Eye (tissue), 1 donor: ENCODE data around the gene REG1B.

Source experiments
- DNase-seq: peaks from one replicate; pipeline ENCODE4 v3.0.0-alpha.2; 2015

The REG1B gene, protein sequence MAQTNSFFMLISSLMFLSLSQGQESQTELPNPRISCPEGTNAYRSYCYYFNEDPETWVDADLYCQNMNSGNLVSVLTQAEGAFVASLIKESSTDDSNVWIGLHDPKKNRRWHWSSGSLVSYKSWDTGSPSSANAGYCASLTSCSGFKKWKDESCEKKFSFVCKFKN

DNA sequence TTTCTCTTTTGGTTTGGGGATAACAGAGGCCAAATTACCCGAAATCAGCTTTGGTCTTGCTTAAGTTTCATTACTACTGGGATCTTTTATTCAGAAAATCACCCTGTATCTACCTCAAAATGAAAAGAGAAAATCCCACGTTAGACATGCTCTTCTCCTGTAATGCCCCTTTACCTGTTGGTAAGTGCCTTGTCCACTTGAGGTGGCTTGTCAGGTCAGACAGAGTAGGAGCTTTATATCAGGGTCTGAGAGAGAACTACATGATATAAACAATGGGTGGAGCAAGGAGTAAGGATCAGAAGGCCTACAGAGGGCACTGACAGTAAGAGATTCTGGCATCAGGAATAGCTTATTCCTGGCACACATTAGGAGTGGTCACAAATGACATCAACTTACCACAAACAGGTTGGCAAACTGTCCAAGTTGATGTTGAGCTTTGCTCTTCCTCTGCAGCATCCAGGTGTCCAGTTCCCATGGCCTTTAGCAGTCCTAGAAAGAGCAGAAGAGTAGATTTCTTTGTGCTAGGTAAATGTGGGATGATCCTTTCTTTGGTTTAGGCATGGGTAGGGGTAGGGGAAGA is at the start of gene REG1B:
Gene REG1B (minus strand): TSS at position 209 of the 580 bp plus-strand sequence. CDS start 381 bp downstream, outside the sequence.
- no peak for DNase-seq

DNA sequence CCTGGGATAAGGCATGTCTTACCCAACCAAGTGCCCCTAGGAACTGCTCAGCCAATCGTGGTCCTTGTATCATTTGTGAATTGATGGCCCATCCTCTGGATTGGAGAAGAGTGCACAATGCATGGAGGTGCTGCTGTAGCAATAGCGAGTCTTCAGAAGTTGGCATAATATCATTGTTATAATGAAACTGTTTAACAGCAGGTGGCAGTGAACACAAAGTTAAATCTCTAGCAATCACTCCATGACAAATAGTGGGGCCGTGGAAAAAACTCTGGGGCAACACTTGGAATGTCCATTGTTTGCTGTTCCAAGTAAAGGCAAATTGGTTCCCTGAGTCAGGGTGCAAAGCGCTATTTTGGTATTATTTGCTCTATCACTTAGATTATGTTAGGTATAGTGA is 43.9 kb upstream of the REG1B start:
- no peak for DNase-seq

DNA sequence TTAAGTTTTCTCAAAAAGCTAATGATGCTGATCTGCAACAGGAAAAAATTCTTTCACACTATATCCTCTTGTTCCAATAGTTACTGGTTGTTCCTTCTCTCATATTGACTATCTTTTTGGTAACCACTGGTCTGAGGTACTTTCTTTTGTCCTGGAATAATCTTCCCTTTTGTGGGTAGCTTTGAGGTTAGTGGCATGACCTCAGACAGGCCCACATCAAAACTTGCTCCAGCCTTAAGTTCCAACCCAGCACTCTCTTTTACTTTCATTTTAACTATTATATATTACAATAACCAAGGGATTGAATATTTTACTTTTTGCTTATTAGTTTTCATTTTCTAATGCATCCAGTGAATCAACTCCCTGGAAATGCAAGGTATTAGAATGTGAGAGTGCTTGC is 42.0 kb upstream of the REG1B start:
- DNase-seq: no peak

DNA sequence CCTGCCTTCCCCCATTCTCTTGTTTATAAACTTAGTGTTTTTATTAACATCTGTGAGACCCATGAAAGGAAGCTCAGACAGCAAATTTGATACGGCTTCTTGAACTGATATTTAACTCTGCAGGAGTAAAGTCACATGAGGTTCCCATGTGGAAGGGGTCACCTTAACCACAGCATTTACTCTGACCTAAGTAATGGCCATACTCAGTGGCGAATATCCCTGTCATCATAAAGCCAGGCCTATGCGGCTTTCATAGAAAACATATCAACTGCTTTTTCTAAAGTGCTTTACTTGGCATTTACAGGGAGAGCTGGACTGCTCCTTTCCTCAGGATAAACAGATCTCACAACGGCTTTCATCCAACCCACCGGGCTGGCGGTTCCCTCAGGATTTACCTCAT is 41.5 kb upstream of the REG1B start:
- DNase-seq: no peak

DNA sequence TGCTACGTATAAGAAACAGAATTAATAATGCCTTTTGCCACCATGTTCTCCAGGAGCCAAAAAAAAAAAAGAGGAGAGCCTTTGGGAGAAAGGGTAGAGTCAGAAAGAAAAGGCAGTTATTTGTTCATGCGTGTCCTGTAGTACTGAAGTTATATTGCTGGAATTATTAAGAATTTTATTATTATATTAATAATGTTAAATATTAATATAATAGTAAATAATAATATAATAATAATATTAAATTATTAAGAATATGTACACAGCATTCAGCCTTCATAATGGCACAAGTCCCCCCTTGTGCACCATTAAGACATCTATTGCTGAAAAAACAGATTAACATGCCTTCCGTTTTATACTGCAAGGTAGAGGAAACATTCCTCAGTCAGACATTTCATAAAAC is 40.6 kb upstream of the REG1B start:
- no peak for DNase-seq

DNA sequence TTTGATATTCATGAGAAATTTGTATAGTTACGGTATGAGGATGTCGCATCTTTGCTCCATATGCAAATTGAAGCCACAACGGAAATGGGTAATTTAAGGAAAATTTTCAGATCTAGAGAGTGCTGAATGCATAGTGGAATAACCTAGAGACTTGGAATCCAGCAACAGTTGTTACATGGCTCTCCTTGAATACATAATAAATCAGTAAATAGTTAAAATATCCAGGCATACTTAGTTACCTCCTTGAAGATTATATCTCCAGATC is 37.9 kb upstream of the REG1B start:
- no peak for DNase-seq

DNA sequence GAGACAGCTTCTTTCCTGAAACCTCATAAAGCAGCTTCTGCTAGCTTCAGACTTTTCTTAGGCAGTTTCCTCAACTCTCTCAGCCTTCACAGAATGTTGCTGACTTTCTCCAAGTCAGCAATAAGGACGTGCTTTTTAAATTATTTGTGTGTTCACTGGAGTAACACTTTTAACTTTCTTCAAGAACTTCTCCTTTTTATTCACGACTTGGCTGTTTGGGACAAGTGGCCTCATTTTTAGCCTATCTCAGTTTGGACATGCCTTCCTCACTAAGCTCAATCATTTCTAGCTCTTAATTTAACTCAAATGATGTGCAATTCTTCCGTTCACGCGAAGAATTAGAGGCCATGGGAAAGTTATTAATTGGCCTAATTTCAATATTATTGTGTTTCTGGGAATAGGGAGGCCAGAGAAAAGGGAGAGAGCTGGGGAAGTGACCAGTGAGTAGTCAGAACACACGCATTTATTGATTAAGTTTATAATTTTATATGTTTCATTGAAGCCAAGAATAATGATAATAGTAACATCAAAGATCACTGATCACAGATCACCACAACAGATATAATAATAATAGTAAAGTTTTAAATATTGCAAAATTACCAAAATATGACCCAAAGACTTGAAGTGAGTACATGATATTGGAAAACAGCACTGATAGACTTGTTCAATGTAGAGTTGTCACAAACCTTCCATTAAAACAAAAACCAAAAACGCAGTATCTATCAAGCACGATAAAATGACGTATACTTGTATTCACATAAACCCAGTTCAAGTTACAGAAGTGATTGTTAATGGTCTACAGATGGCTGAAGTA is 37.3 kb upstream of the REG1B start:
- no peak for DNase-seq

DNA sequence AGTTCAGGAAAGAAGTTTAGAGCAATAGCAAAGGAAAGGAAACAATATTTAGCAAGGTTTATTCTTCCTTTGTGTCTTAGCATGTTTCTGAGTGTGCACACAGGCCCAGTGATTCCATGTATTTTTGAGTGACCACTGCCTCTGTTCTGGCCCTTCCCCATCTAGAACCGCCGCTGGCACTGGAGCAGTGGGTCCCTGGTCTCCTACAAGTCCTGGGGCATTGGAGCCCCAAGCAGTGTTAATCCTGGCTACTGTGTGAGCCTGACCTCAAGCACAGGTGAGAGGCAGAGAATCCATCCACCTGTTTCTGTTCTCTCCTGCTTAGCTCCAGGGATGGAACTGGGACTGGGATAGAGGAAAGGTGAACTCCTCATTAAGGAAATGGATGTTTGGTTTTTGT is 34.9 kb upstream of the REG1B start:
- no peak for DNase-seq

DNA sequence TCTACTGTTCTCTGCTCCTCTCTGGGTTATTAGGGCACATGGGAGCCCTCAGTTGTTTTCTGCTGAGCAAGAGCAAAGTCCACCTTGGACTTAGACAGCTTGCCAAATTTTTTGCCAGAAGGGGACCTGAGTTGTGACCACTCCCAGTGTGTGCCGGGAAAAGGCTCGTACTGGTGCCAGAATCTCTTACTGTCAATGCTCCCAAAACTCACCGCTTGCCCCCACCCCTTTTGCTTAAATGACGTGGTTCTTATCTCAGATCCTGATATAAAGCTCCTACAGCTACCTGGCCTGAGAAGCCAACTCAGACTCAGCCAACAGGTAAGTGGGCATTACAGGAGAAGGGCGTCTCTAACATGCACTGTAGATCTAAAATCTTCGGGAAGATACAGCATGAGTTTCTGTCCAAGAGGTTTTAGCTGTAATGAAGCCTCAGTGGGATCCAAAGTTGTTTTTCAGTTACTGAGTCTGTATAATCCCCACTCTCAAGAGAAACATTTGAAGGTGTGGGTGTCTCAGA is 32.5 kb upstream of the REG1B start, which contains the start of gene REG1A:
Gene REG1A (plus strand): TSS at position 295 of the 520 bp plus-strand sequence. CDS start 374 bp downstream, outside the sequence.
- DNase-seq: no peak

DNA sequence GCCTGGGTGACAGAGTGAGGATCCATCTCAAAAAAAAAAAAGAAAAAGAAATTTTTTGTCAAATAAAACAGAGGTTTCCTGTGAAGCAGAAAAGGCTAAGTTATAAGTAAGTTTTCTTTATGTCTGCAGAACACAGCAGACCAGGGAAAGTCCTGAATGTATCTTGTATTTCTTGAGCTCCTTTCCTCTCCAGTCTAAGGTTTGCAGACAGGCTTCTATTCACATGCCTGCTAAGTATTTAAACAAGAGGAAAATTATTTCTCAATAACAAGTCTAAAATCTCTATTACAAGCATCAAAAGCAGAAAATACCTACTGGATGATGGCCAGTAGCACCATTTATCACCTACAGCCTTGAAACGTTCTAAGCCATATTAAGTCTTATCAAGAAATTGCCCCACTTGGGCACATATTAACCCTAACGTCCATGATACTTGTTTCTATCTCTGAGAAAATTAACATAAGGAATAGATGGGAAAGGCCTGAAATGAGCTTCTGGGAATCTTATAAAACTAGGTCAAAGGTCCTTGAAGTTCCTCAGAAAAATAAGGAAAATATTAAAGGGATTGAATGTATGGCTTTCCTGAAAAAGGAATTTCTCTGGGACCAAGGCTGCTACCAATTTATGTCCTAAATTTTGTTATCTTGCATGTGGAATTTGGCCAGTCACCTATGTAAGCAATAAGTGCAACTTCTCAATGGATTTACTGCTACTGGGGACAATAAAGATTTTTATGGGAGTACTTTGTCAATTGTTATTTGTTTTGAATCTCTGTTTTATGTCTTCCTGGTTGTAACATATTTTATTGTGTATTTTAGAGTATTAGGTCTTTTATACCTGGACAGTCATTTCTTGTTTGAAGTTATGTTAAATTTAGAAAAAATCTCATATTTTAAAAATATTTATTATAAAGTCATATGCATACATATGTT is 29.5 kb upstream of the REG1B start:
- no peak for DNase-seq

DNA sequence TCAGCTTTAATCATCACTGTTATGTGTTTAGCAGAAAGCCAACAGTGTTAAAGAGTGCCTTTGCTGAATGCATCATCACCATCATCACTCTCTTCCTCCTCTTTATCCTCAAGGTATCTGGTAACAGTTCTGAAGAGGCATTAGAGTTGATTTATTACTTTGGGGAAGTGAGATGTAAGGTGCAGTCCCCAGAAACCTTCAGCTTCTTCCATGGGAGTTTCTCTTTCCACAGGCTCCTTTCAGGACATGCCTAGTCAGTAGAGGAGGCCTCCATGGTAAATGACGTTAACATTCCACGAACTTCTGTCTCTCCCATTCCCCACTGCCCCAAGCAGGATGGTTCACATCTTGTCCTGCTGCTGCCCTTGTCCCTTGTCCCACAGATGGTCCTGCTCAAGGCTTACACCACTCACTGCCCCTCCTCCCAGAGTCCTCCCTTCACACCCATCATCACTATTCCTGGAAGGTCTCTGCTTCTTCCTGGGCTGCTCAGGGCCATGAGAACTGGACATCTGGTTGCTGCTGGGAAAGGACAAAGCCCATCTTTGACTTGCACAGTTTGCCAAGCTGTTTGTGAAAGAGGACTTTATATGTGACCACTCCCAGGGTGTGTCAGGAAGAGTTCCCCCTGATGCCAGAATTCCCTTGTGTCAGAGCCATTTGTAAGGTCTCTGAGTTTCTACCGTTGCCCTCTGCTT is 27.2 kb upstream of the REG1B start:
- DNase-seq: no peak

DNA sequence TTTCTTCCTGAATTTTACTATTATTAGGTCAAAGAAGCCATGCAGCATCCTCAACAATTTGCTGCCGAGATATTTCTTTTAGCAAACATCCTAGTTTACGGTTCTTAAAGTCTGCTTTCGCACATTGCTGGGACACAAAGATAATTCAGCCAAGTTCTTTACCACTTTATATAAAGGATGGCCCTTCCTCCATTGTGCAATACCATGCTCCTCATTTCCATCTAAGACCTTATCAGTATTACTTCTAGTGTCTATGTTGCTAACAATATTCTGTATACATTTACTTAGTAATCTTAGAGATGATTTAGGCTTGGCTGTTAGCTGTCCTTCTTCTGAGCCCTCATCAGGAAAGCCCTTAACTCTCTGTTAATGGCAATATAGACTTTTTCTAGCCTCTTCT is 24.5 kb upstream of the REG1B start:
- DNase-seq: no peak

DNA sequence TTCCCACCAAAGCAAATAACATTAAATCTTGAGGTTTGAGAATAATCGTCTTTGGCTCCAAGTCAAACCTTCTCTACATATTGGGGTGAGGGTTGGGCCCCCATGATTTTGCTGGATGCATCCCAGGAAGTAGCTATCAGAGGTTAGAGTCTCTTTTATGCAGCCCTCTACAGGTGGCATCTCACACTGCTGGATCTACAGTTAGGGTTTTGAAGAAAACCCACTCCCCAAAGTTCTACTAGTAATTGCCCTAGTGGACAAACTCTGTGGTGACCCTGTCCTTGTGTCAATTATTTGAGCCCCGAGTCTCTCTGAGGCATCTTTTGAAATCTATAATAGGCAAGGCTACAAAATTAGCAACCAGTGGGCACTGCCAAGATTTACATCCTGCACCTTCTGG is 17.5 kb upstream of the REG1B start:
- DNase-seq: no peak

DNA sequence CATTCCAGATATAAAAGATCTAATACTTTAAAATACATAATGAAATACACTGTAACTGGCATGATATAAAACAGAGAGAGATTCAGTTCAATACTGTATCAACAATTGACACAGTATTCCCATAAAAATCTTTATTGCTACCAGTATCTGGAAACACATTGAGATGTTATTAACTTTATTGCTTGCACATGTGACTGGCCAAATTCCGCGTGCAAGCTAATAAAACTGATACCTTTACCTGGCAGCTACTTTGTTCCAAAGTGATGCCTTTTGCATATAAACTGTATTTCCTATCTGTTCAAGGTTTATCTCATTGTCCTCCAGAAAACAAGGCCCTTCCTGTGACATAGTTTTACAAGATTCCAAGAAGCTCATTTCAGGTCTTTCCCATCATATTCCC is 15.4 kb upstream of the REG1B start:
- DNase-seq: no peak

DNA sequence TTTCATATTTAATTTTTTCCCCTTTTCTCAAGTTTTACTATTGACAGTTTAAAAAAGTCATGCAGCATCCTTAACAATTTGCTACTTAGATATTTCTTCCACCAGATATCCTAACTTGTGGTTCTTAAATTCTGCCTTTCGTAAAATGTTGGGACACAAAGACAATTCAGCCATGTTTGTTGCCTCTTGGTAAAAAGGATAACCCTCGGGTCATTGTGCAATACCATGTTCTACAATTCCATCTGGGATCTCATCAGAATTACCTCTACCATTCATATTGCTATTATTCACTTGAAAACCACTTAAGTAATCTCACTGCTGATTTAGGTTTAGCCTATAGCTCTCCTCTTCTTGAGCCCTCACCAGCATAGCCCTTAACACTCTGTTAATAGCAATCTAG is 13.2 kb upstream of the REG1B start:
- no peak for DNase-seq

DNA sequence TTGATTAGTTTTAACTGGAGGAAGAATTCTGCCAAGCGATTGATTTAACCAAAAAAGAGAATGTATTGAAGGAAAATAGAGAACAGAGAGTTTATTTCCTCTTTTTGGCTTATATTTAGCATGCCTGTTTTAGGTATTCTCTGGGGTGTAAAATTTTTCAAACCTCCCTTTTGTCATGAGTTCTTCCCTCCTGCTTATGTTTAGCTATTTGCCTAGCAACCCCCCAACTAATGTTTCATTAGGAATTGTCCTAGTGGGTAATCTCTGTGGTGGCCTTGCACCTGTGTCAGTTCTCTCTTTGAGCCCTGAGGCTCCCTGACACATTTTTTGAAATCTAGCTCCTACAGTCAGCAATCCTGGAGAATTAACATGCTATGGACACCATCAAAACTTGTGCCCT is 12.5 kb upstream of the REG1B start:
- no peak for DNase-seq

DNA sequence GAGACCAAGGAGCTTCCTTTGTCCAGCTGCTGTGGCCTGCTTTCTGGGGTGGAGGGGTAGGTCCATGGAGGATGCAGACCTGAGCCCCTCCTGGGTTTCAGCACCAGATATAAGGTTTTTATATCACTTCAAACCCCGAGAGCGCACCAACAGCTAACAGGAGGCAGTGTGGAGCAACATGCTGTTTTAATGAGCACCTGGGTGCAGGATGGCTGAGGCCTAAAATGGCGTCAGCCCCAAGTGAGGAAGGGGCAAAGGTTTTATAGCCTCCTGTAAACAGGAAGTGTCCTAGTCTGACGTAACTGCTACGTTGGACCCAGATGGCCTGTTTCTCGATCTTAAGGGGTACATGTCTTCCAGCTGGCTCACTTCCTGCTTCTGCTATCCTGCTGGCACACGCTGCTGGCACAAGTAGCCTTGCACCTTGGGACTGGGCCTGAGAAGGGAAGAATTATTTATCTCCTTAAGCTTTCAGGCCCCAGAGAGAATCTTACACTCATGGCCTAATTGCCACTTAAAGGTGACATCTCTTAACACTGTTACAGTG is 11.4 kb upstream of the REG1B start:
- no peak for DNase-seq

DNA sequence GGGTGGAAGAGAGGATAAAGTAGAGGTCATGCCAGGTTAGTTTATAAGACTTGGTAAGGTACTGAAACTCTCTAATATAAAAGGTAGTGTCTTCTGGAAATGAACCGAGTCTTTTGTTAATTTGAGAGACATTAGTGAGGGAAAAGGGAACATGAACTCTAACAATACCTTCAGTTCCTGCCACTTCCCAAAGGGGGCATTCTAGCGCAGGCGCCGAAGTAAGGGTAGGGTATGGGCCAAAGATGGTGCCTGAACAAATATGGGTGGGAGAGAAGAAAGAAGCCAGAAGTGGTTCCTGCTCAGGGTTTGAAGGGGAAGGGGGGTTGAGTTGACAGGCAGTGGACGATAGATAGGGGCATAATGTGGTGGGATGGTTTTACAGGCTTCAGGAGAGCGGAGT is 10.1 kb upstream of the REG1B start:
- no peak for DNase-seq

DNA sequence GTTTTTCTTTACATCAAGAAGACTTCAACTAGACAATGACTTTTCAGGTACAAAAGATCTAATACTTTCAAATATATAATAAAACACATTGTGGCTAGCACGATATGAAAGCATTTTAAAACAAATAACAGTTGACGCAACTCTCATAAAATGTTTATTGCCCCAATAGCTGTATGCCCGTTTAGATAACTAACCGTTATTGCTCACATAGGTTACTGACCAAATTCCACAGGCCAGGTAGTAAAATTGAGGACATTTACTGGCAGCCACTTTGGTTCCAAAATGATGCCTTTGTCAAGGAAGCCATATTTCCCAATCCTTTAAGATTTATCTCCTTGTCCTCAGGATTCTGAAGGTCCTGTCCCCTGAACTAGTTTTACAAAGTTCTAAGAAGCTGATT is 2.9 kb upstream of the REG1B start:
- DNase-seq: no peak

DNA sequence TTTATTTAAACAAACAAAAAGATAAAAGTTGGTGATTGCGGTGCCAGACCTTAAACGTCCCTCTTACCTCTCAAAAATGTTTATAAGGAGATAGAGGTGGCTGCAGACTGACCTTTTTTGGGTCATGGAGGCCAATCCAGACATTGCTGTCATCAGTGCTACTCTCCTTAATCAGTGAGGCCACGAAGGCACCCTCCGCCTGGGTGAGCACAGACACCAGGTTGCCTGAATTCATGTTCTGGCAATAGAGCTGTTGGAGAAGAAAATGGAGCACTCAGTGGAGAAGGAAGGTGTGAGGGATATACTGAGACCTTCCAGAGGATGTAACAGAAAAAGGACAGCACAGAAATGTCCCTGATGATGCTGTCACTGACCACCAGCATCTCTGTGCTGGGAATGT is 1.5 kb downstream of the REG1B start:
- DNase-seq: no peak

DNA sequence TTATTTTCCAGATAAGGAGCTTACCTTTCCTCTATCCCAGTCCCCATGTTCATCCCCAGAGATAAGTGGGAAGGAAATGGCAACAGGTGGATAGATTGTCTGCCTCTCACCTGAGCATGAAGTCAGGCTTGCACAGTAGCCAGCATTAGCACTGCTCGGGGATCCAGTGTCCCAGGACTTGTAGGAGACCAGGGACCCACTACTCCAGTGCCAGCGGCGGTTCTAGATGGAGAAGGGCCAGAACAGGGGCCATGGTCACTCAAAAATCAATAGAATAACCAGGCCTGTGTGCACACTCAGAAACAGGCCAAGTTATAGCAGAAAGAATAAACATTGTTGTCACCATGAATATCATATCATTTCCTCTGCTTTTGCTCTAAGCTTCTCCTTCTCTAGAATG is 2.4 kb downstream of the REG1B start:
- DNase-seq: no peak

DNA sequence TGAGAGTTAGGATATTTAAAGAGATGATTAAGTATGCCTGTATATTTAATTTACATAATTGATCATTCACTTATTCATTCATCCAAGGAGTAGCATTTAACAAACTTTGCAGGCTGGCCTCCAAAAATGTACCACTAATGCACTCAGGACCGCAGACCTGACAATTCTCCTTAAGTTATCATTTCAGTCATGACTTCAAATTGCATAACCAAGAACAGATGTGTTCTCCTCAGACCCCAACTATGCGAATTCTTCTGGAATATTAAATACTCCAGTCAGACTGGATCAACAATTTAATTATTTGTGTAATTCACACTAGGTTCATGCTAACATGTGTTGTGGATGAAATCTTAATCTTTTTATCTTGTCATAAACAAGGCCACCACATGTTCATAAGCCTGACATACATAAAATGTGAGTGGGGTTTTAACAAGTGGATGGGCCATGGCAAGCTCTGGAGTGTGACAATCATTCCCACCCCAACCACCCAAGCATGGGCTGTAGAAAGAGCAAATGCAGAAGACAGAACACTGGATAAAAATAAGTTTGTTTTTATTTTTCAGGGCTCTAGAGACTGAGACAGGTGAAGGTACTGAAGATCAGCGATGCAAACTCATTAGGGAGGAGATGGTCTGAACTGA is 3.2 kb downstream of the REG1B start:
- DNase-seq: no peak
